Activated CD4-positive, CD25-positive, alpha-beta regulatory T cell (primary cell): Measurements from ENCODE around the gene WNT3A.
A peak's percentile ranks its signal among the peaks of the same experiment; 100 is the strongest.

ENCODE experiments used
- DNase-seq, 4 experiments: peaks; one replicate each; lab custom pipeline; 2025; lab: John Stamatoyannopoulos, UW

Gene WNT3A

GRCh38 chr1:228100822-228101613 is 94.2 kb downstream of the WNT3A start:
- DNase-seq, result no peak

GRCh38 chr1:228101614-228101993 is 94.8 kb downstream of the WNT3A start:
- no peak for DNase-seq

- peak; percentile 27 to 52 (median 30) for DNase-seq
Observed at GRCh38 chr1:228101994-228102790, 95.4 kb downstream of the WNT3A start.

GRCh38 chr1:228102791-228103620 is 96.2 kb downstream of the WNT3A start, which contains the start of gene C1orf35:
C1orf35 (minus strand) TSS chr1:228103325; CDS start chr1:228103227, 98 bp downstream.
- DNase-seq, result peak; percentile 87 to 90 (median 88)

DNA sequence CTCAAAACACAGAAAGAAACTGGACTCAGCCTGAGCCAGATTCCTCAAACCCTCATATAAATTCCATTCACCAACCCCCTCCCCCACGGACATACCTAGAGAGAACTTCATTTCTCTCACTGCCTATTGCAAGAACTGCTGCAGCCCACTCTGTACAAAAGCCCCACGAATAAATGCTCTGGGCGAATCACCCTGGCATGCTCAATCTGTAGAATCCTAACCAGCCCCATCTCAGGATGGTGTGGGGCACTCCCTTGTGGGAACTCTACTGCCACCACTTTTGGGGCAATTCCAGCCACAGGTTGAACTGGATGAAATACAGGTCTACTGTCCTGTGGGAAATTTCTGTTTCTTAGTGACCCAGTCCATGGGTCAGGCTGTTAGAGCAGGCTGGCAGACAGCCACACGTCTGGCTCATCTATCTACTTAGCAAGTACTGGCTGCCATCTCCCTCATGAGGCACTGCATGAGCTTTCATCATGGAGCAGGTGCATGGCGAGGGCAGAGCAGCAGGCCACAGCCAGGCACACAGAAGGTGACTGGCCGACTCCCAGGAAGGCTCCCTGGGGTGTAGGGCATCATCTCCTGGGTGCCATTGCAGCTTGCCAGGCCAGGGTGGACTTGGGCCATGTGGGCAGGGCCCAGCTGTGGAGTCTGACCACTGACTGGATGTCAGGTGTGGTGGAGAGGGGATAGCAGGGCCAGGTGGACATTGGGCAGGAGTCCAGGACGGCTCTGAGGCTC is 97.9 kb downstream of the WNT3A start:
- DNase-seq, result no peak

- DNase-seq, result no peak
Observed at GRCh38 chr1:228105270-228105995, 98.6 kb downstream of the WNT3A start.

DNA sequence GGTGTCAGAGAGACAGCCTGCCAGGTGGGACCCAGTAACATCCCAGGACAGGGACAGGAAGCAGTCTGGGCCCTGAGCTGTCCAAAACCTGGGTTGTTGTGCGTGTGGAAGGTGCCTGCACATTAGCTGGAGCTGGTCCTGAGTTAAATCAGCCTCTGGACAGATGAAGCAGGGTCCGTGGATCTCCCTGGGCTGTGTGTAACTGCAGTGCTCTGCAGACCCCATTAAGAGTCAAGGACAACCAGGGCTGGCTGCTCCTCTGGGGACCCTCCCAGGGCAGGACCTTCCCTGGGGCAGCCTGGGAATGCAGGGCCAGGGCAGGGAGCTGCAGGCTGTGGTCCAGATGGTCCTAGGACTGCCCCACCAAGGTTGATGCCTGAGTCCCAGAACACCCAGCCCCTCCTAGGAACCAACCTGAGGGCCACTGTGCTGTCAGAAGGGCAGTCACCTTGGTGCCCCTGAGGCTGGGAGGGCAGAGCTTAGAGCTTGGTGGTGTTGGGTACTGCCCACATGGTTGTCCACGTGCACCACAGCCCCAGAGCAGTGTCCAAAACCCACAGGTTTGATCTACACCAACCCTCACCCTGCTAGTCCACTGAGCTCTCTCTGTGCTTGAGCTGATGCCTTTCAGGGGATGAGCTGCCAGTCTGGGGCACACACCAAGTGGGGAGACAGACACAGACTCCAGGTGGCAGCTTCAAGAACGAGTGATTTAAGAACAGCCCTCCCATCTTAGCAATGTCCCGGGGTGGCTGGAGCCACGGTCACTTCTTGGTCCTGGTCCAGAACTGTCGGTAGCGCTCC is 99.4 kb downstream of the WNT3A start:
- no peak for DNase-seq

DNA sequence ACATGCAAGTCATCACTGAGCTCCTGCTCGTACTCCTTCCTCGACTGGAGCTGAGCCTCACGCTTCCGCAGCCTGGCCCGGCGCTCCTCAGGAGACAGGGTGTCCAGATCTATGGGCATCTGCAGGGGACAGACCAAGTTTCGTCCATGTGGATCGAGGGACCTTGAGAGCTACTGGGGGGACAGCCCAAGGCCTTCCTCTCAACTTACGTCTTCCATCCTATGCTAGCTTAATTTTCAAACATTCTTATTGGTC is 99.9 kb downstream of the WNT3A start:
- no peak for DNase-seq

GRCh38 chr1:228107636-228108035 is 100.8 kb downstream of the WNT3A start:
- no peak for DNase-seq

GRCh38 chr1:228108055-228108690 is 101.4 kb downstream of the WNT3A start:
- no peak for DNase-seq

DNA sequence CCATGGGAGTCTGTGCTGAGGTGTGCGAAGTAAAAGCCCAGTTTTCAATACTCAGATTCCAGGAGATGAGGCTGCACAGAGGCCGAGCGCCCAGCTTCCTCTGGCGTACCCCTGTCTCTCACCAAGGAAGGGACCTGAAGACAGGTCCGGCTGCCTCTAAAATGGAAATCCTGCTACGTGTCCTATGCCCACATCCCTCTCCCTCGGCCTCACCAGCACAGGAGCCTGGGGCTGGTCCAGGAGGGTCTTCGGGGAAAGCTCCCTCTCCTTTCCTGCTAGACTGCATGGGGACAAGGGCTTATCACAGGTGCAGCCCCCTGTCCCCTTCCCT is 101.9 kb downstream of the WNT3A start:
- DNase-seq, result no peak

DNA sequence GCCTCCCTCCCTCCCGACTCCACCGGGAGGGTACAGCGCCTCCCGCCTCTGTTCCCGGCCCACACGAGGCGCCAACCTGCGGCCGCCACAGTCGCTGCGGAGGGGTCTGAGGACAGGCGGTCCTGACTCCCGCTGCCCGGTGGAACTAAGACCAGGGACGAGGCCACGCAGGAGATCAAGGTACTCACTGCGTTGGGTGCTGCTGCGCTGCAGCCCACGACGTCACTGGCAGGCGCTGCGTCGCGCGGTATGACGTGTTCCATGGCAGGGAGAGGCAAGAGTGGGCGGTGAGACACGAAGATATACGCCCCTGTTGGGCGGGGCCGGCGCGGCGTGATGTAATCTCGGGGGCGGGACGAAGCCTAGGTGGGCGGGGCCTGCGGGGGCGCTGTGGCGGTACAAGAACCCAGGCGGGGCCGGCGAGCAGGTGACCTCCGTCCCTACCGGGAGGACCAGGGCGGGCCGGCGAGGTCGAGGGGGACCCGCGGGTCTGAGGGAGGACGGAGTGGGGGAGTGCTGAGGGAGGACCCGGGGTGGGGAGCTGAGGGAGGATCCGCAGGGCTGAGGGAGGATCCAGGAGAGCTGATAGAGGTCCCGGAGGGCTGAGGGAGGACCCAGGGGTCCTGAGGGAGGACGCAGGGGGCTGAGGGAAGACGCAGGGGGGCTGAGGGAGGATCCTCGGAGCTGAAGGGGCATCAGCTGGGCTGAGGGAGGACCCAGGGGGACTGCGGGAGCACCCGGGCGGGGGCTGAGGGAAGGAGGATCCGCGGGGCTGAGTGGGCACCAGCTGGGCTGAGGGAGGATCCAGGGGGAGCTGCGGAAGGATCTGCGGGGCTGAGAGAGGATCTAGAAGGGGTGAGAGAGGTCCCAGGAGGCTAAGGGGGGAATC is 102.5 kb downstream of the WNT3A start, which contains the start of gene MRPL55:
MRPL55 (minus strand) TSS at position 227 of the 889 bp plus-strand sequence. CDS start 1,039 bp downstream, outside the sequence.
- DNase-seq, result peak; percentile 96 to 99 (median 98)

DNA sequence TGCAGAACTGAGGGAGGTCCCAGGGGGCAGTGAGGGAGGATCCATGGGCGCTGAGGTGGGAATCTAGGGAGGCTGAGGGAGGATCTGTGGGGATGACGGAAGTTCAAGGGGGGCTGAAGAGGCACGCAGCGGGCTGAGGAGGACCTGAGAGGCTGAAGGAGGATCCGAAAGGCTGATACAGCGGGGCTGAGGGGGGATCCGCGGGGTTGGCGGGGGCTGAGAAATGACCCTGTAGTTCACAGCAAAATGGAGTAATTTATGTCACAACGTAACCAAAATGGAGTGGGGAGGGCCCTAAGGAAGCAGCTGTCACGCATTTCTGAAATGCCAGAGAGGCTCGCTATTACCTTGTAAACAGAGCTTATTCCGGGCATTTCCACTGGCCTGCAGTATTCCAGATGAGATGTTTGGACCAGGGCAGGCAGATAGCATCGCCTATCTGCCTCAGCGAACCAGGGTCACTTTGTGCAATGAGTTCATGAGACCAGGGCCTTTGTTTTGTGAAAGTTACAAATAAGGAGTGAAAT is 103.2 kb downstream of the WNT3A start:
- DNase-seq, result no peak

DNA sequence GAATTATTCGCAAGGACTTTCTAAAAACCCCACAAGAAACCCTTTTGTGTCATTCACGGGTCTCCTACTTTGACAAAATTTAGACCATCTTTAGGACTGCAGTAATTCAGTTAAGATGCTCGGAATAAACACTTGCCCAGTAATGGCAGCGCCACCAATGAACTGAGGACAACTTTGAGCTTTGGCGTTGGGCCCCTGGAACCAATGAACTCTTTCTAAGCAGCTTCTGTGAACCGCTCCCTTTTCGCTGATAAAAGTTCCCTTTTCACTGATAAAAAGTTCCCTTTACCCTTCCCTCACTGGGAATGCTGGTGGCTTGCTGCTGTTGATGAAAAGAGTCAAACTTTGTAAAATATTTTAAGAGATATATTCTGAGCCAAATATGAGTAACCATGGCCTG is 103.8 kb downstream of the WNT3A start:
- DNase-seq, result no peak
